ENCODE measurements around the gene DCP1B.

The DCP1B gene

GRCh38 chr12:1966561-1967226 lies 37.6 kb downstream of the DCP1B start:
- Histone ChIP-seq H3K4me2 (ENCODE audit: low read depth, low read length, poor library complexity, severe bottlenecking) (no peak overlapping the region), H3K9me2 (replicated peaks; ENCODE audit: insufficient read depth, low read length) (no peaks in the 10 kb centered on the region), H3F3A (ENCODE audit: insufficient read depth) (no peaks in the 10 kb centered on the region), H2AFZ (ENCODE audit: low read depth, low read length, severe bottlenecking) (no peak overlapping the region), H3K27ac (ENCODE audit: low read depth, low read length) (no peak overlapping the region), H3K79me2 (ENCODE audit: insufficient read depth, low read length) (no peaks in the 10 kb centered on the region), H3K27me3 (ENCODE audit: low read length) (no peaks in the 10 kb centered on the region), H3K9ac (ENCODE audit: low read length) (no peak overlapping the region), H3K9me3 (ENCODE audit: insufficient read depth, low read length) (no peaks in the 10 kb centered on the region), H4K20me1 (ENCODE audit: low read depth, low read length) (no peaks in the 10 kb centered on the region), H3K4me3 (ENCODE audit: insufficient read depth, low read length, poor library complexity, severe bottlenecking) (no peak overlapping the region), H3K36me3 (ENCODE audit: low read length) (no peaks in the 10 kb centered on the region)
- TF ChIP-seq EZH2phosphoT487 (conservative IDR thresholded peaks at IDR 0.05; ENCODE audit: low read length): no peak
- TF ChIP-seq CTCF (IDR thresholded peaks at IDR 0.05; ENCODE audit: insufficient read depth, low read length, poor library complexity, severe bottlenecking): no peak

- no peak overlapping the region for H3K4me2 ChIP-seq (ENCODE audit: low read depth, low read length, poor library complexity, severe bottlenecking)
These were observed 38.3 kb downstream of the DCP1B start for GRCh38 chr12:1965916-1966315.

GRCh38 chr12:1962051-1963020 lies 41.9 kb downstream of the DCP1B start:
- H3K9me2 ChIP-seq (replicated peaks; ENCODE audit: insufficient read depth, low read length): no peaks in the 10 kb centered on the region
- no peaks in the 10 kb centered on the region for H3K36me3 ChIP-seq (ENCODE audit: low read length)

More at GRCh38 chr12:1965916-1966315, 38.3 kb downstream of the DCP1B start:
- Histone ChIP-seq H3K27me3 (ENCODE audit: low read length) (no peaks in the 10 kb centered on the region), H2AFZ (ENCODE audit: low read depth, low read length, severe bottlenecking) (no peak overlapping the region), H3K4me3 (ENCODE audit: insufficient read depth, low read length, poor library complexity, severe bottlenecking) (no peak overlapping the region), H4K20me1 (ENCODE audit: low read depth, low read length) (no peaks in the 10 kb centered on the region), H3F3A (ENCODE audit: insufficient read depth) (no peaks in the 10 kb centered on the region), H3K9me3 (ENCODE audit: insufficient read depth, low read length) (no peaks in the 10 kb centered on the region), H3K9ac (ENCODE audit: low read length) (no peak overlapping the region), H3K27ac (ENCODE audit: low read depth, low read length) (no peak overlapping the region), H3K36me3 (ENCODE audit: low read length) (no peaks in the 10 kb centered on the region), H3K79me2 (ENCODE audit: insufficient read depth, low read length) (no peaks in the 10 kb centered on the region), H3K9me2 (replicated peaks; ENCODE audit: insufficient read depth, low read length) (no peaks in the 10 kb centered on the region)
- TF ChIP-seq CTCF (IDR thresholded peaks at IDR 0.05; ENCODE audit: insufficient read depth, low read length, poor library complexity, severe bottlenecking): no peak
- TF ChIP-seq EZH2phosphoT487 (conservative IDR thresholded peaks at IDR 0.05; ENCODE audit: low read length): no peak

More at GRCh38 chr12:1962051-1963020, 41.9 kb downstream of the DCP1B start:
- no peak overlapping the region for H3K9ac ChIP-seq (ENCODE audit: low read length)
- H3K79me2 ChIP-seq (ENCODE audit: insufficient read depth, low read length): no peaks in the 10 kb centered on the region
- H3K27me3 ChIP-seq (ENCODE audit: low read length): no peaks in the 10 kb centered on the region
- H3K4me3 ChIP-seq (ENCODE audit: insufficient read depth, low read length, poor library complexity, severe bottlenecking): no peak overlapping the region
- no peaks in the 10 kb centered on the region for H4K20me1 ChIP-seq (ENCODE audit: low read depth, low read length)
- H3K27ac ChIP-seq (ENCODE audit: low read depth, low read length): no peak overlapping the region
- H3F3A ChIP-seq (ENCODE audit: insufficient read depth): no peaks in the 10 kb centered on the region
- H3K4me2 ChIP-seq (ENCODE audit: low read depth, low read length, poor library complexity, severe bottlenecking): no peak overlapping the region
- H3K9me3 ChIP-seq (ENCODE audit: insufficient read depth, low read length): no peaks in the 10 kb centered on the region
- no peak overlapping the region for H2AFZ ChIP-seq (ENCODE audit: low read depth, low read length, severe bottlenecking)
- TF ChIP-seq CTCF (IDR thresholded peaks at IDR 0.05; ENCODE audit: insufficient read depth, low read length, poor library complexity, severe bottlenecking) (no peak), EZH2phosphoT487 (conservative IDR thresholded peaks at IDR 0.05; ENCODE audit: low read length) (no peak)

Data from SU-DHL-6 (cell line).